ENCODE measurements around the gene PEAK1. TPM values are rescaled to one million over a fixed set of nuclear protein-coding genes. Genes with fewer than 3 reads are reported as not detected.

Gene PEAK1
- total RNA-seq, 1 experiment from 2014 or later: 25.9 TPM

DNA sequence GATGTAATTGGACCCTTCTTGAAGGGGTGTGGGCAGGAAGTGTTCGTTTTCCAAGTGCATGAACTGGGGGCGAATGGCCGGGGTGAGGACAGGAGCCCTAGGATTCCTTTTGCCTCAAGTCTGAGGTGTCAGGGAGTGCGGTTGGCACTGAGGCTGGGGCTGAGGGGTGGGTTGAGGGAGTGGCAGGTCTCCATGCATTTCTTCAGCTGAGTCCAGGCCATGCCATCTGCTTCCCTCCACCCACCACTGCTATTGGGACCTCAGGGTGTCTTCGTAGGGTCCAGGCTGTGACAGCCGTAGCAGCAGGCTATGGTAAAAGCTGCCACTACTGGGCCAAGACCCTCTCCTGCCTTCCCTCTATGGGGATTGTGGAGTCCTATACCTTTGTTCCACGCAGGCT lies 323.4 kb downstream of the PEAK1 start:
- DNase-seq (ENCODE audit: low spot score): no peak

GRCh38 chr15:77096138-77096537 lies 323.8 kb downstream of the PEAK1 start:
- DNase-seq (ENCODE audit: low spot score): no peak

DNA sequence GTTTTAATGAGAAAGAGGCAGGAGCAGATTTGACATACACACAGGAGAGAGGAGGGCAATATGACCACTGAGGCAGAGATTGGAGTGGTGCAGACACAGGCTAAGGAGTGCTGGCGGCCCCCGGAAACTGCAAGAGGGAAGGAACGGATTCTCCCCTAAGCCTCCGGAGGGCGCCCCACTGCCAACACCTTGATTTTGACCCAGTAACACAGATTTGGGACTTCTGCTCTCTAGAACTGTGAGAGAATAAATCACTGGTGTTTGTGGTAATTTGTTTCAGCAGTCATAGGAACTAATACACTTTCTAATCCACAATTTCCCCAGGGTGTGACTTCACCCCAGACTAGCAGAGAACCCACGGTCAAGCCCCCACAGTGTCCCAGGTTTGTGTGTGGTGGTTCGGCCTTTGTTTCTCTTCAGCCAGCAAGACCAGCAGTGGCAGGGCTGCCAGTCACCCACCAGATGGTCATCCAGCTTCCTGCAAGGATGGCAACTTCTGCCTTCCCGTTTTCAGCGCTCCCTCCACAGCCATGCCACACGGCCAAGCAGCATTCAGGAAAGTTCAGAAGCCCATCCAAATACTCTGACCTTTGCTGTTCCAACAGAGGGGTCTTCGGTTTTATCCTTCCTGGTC lies 325.4 kb downstream of the PEAK1 start:
- DNase-seq (ENCODE audit: low spot score): peak; percentile 30

GRCh38 chr15:77093436-77093835 lies 326.5 kb downstream of the PEAK1 start:
- no peak for DNase-seq (ENCODE audit: low spot score)

DNA sequence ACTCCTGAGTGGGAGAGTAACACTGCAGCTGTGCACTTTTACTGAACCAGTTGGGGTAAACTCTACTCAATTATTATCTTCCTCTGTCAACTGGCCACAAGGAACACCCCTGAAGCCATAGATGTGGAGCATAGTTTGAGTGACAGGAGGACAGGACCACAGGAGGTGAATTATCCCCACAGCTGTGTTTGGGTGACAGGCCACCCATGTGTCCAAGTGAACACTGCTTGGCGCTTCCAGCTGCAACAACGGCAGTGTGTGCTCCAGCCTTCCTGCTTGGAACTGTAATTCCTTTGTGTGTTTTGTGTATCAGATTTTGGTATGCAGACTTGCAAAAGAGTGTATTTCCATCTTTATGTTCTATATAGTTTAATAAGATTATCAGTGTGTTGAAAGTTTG lies 328.8 kb downstream of the PEAK1 start:
- no peak for DNase-seq (ENCODE audit: low spot score)

DNA sequence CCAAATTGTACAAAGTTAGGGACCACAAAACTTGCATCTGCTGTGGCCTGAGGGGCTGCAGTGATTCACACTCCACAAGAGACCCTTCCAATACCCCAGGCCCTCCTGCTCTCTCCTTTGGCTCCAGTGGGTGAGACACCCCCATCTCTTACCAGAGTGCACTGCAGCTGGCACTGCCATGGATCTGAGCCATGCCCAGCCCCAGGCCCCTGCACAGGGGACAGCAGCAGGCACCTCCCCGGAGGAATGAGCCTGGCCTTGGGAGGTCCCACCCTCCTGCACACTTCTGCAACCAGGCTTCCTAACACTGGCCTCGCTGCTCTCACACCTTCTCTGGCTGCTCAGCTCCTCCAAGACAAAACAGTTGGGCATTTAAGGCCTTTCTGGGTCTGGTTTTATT lies 332.7 kb downstream of the PEAK1 start:
- DNase-seq (ENCODE audit: low spot score): no peak

- DNase-seq (ENCODE audit: low spot score): no peak
These were observed 334.6 kb downstream of the PEAK1 start for GRCh38 chr15:77085297-77085696.

- DNase-seq (ENCODE audit: low spot score): no peak
These were observed 335.5 kb downstream of the PEAK1 start for GRCh38 chr15:77084436-77084835.

GRCh38 chr15:77083381-77084160 lies 336.3 kb downstream of the PEAK1 start:
- peak; percentile 92 for DNase-seq (ENCODE audit: low spot score)

GRCh38 chr15:77081971-77082370 lies 337.9 kb downstream of the PEAK1 start:
- no peak for DNase-seq (ENCODE audit: low spot score)

DNA sequence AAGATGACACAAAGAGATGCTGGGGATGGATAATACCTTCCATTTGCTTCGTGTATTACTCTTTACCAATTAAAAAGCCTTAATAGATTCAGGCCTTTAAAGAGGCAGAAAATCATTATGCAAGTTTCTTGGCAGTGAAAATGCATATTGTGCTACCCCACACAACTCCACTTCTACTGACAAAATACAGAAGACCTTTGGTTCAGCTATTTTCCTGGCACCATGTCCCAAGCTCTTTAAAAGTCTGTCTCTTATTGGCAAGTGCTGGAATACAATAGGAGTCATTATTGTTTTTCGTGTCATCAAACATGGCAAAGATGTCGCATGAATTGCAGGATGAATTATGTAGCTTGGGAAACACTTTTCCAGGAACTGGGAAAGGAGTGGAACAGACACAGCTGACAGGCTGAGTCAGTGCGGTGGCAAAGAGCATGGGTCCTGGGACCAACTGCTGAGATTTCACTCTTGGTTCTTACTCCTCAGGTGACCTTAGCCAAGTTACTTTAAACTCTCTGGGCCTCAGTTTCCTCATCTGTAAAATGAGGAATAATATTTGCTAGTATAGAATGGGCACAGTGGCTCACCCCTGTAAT lies 343.5 kb downstream of the PEAK1 start:
- no peak for DNase-seq (ENCODE audit: low spot score)

DNA sequence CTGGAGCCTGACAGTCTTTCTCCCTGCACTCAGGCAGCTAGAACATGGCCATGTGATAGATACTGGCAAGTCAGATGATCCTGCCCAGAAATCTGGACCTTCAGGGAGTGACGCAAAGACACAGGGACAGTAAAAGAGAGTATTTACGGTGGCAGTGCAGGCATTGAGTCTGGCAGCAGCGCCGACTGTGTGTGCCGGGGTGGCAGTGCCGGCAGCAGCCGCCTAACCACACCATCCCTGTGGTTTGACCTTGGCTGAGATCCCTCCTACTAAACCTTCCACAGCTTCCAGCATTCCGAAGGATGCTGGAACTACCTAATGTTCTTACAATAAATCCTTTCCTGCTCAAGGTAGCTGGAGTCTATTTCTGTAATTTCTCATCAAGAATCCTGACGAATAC lies 344.4 kb downstream of the PEAK1 start:
- DNase-seq (ENCODE audit: low spot score): peak; percentile 72

DNA sequence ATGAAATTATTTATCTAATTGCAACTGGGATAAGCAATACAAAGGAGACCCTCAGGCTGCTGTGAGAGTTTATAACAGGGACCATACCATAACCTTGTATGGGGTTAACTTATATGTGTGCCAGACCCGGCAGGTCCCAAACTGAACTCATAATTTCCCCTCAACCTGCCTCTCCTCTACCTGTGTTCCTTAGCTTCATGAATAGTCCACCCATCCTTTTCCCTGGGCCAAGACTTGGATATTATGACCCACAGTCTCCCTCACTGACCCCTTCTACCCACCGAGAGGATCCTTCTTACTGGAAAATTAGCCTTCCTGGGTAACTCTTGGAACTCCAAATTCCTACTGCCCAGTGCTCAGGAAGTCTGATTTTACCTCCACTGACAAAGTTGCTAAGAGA lies 345.6 kb downstream of the PEAK1 start:
- DNase-seq (ENCODE audit: low spot score): no peak

DNA sequence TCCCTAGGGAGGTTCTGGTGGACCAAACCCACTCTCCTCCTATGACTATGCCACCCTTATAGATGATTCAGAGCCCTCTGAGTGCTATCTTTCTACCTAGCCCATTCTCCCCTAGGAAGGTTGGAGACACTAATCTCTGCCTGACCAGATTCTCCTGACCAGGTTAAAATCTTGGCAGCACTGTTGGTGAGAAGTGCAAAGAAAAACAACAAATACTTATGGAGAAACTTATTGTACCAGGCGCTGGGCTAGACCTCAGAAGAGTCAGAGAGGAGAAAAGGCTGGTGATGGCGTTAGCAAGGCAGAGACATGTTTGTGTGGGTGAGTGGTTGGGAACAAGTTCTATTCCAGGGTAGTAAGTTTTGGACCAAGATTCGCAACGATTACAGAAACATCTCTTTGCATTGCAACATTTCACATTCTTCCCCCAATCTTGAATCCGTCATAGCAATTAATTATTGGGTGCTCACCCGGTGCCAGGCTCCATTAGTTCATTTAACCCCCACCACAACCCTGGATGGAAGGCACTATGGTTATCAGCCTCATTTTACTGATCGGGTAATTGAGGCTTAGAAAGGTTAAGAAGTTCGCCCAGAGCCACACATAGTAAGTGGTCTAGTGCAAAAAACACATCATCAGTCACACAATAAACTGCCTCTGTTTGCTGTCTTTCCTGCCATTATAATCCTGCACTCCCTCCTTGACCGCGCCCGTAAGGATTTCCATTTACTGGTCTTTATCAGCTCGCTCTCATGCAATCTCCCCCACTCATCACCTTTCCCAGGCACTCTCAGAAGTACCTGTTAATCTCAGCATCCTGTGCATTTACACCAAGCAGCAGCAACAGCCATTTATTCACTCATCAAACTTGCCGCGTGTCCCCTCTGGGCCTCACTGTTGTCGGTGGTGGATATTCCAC lies 348.3 kb downstream of the PEAK1 start:
- DNase-seq (ENCODE audit: low spot score): no peak

GRCh38 chr15:77070495-77071304 lies 349.2 kb downstream of the PEAK1 start, which contains the start of gene TSPAN3:
Gene TSPAN3, minus strand, starts transcription at chr15:77071109. Its CDS starts 155 bp downstream, at chr15:77070954.
- DNase-seq (ENCODE audit: low spot score): peak; percentile 97

- no peak for DNase-seq (ENCODE audit: low spot score)
These were observed 349.8 kb downstream of the PEAK1 start for GRCh38 chr15:77070180-77070494.

- peak; percentile 93 for DNase-seq (ENCODE audit: low spot score)
These were observed 350.3 kb downstream of the PEAK1 start for GRCh38 chr15:77069521-77070121.

- no peak for DNase-seq (ENCODE audit: low spot score)
These were observed 351.3 kb downstream of the PEAK1 start for GRCh38 chr15:77068633-77069032.

DNA sequence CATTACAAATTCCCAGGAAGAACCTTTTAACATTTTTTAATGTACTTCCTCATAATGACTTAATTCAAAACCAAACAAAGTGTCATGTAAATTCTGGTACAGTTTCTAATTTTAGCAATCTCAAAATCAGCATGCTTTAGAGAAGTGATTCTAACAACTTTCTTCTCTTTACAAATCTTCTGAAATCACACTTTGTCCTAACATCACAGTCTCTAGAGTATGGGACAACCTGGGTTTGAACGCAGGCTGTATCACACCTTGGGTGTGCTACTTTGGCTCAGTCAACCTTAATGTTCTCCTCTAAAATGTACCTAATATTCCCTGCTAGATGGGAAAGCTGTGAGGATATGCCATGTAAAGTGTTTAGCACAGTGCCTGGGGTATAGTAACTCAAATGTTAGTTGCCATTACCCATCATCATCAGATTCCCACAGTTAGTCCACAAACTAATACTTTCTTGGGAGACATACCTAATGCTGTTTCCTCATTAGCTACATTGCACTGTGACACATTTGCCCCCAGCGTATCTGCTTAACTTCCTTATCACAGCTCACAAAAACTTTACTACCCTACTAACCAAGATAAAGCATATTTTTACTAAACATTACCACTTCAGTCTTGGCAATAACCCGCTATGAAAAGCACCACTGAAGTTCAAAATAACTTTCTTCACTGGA lies 352.1 kb downstream of the PEAK1 start:
- no peak for DNase-seq (ENCODE audit: low spot score)
